Thyroid gland (tissue), 4 donors: ENCODE measurements around the gene HHIPL1. TPM values are rescaled to one million over a fixed set of nuclear protein-coding genes. Genes with fewer than 3 reads are reported as not detected.

Source experiments
- DNase-seq, 2 donors: peaks; one replicate each; pipeline ENCODE4 v3.0.0-alpha.2; 2019
- H3K27ac ChIP-seq, 3 donors: fragments of 200-600 bp; sonication (generic); 1 replicate in 2 of 3; 2 replicates in 1 of 3; pipeline ENCODE4 v1.5.1; 2016 to 2019; ENCODE audit warnings: mild to moderate bottlenecking in 1 of 3, moderate library complexity in 1 of 3
- H3K27me3 ChIP-seq: fragments of 200-600 bp; sonication (generic); one replicate; pipeline ENCODE4 v1.5.1; 2019
- H3K36me3 ChIP-seq, 2 donors: fragments of 200-600 bp; sonication (generic); one replicate each; pipeline ENCODE4 v1.5.1; 2016 to 2019
- H3K4me1 ChIP-seq, 2 donors: fragments of 200-600 bp; sonication (generic); one replicate each; pipeline ENCODE4 v1.5.1; 2017 to 2019
- H3K4me3 ChIP-seq, 3 donors: fragments of 200-600 bp; sonication (generic); replicated peaks in 1 of 3; 1 replicate in 2 of 3; 2 replicates in 1 of 3; pipeline ENCODE4 v1.5.1; 2016; ENCODE audit warnings: mild to moderate bottlenecking in 1 of 3
- H3K9me3 ChIP-seq: fragments of 200-600 bp; sonication (generic); one replicate; pipeline ENCODE4 v1.5.1; 2017
- CTCF ChIP-seq, 6 experiments: fragments of 200-600 bp in 3 of 6; fragments of 450-650 bp in 3 of 6; sonication (generic) in 3 of 6; IDR thresholded peaks; one replicate each; pipeline ENCODE4 v1.5.1; 2016 to 2019; ENCODE audit warnings: antibody characterized with exemption in 6 of 6, mild to moderate bottlenecking in 2 of 6, inconsistent platforms in 1 of 6, moderate library complexity in 1 of 6
- POLR2A ChIP-seq, 2 donors: fragments of 450-650 bp; IDR thresholded peaks; one replicate each; pipeline ENCODE4 v1.6.1; 2017; ENCODE audit warnings: antibody characterized with exemption in 2 of 2, mild to moderate bottlenecking in 2 of 2, moderate library complexity in 1 of 2
- WGBS, 2 donors: methylation state at CpG; one replicate each; pipeline ENCODE4 v1.1.5; 2017; 5-methylcytosine and 5-hydroxymethylcytosine counted together
- intact Hi-C: fragments of 100-400 bp; cut with DNase I; formaldehyde crosslinking; loops from one replicate; pipeline ENCODE4 v1.15.1; 2023
- total RNA-seq, 4 donors: library from RNA; depleted of rRNA; stranded (reverse); fragments of >200 nt; gene quantifications; one replicate each; pipeline ENCODE4 v1.2.3, GENCODE V29; 2016

HHIPL1 gene
- total RNA-seq, 4 donors from 2014 or later: 0.98 to 2.7 (median 1.1) TPM

GRCh38 chr14:99624024-99624423 is 20.9 kb upstream of the HHIPL1 start:
- no peaks in the 10 kb centered on the region for H3K27me3 ChIP-seq
- intact Hi-C loops: no loop called here
- 78 to 91% methylated on average over 6 of the region's 6 CpGs for WGBS, 2 donors
- no peak for DNase-seq
- no peaks in the 10 kb centered on the region for H3K36me3 ChIP-seq
- no peak for TF ChIP-seq CTCF (IDR thresholded peaks at IDR 0.05)
- TF ChIP-seq POLR2A (IDR thresholded peaks at IDR 0.05): no peak
- peaks cover 0 to 2% of the 10 kb centered on the region in 2 donors for H3K4me1 ChIP-seq
- no peak overlapping the region for H3K4me3 ChIP-seq
- no peaks in the 10 kb centered on the region for H3K9me3 ChIP-seq
- no peak overlapping the region for H3K27ac ChIP-seq

- intact Hi-C loops: no loop called here
- no peak overlapping the region for H3K27ac ChIP-seq
- 78 to 86% methylated on average over 8 to 9 of the region's 13 CpGs for WGBS, 2 donors
Measured at GRCh38 chr14:99624971-99625370, 20.0 kb upstream of the HHIPL1 start.

GRCh38 chr14:99625476-99625875 is 19.5 kb upstream of the HHIPL1 start:
- Histone ChIP-seq H3K36me3 (no peaks in the 10 kb centered on the region), H3K4me1 (peaks cover 0 to 3% of the 10 kb centered on the region in 2 donors), H3K4me3 (no peak overlapping the region), H3K27me3 (no peaks in the 10 kb centered on the region), H3K9me3 (no peaks in the 10 kb centered on the region), H3K27ac (no peak overlapping the region)
- intact Hi-C loops: no loop called here
- TF ChIP-seq POLR2A (IDR thresholded peaks at IDR 0.05) (no peak), CTCF (IDR thresholded peaks at IDR 0.05) (no peak)
- WGBS, 2 donors: 80 to 100% methylated on average over 1 to 3 of the region's 3 CpGs
- no peak for DNase-seq

More at GRCh38 chr14:99624971-99625370, 20.0 kb upstream of the HHIPL1 start:
- TF ChIP-seq POLR2A (IDR thresholded peaks at IDR 0.05) (no peak), CTCF (IDR thresholded peaks at IDR 0.05) (no peak)
- H3K9me3 ChIP-seq: no peaks in the 10 kb centered on the region
- no peaks in the 10 kb centered on the region for H3K36me3 ChIP-seq
- no peak for DNase-seq
- H3K4me3 ChIP-seq: no peak overlapping the region
- H3K27me3 ChIP-seq: no peaks in the 10 kb centered on the region
- H3K4me1 ChIP-seq: peaks cover 0 to 3% of the 10 kb centered on the region in 2 donors

GRCh38 chr14:99626041-99626648 is 18.8 kb upstream of the HHIPL1 start:
- TF ChIP-seq POLR2A (IDR thresholded peaks at IDR 0.05) (no peak), CTCF (IDR thresholded peaks at IDR 0.05) (no peak)
- intact Hi-C loops: no loop called here

GRCh38 chr14:99627100-99627499 is 17.8 kb upstream of the HHIPL1 start:
- intact Hi-C loops: no loop called here
- Histone ChIP-seq H3K4me1 (peaks cover 0 to 3% of the 10 kb centered on the region in 2 donors), H3K4me3 (no peak overlapping the region), H3K9me3 (no peaks in the 10 kb centered on the region), H3K27ac (no peak overlapping the region), H3K36me3 (no peaks in the 10 kb centered on the region), H3K27me3 (no peaks in the 10 kb centered on the region)
- no peak for DNase-seq
- TF ChIP-seq CTCF (IDR thresholded peaks at IDR 0.05): no peak
- no peak for TF ChIP-seq POLR2A (IDR thresholded peaks at IDR 0.05)
- WGBS, 2 donors: 78 to 82% methylated on average over 2 of the region's 2 CpGs

More at GRCh38 chr14:99626041-99626648, 18.8 kb upstream of the HHIPL1 start:
- no peak overlapping the region for H3K4me3 ChIP-seq
- DNase-seq: no peak
- H3K27me3 ChIP-seq: no peaks in the 10 kb centered on the region
- no peak overlapping the region for H3K27ac ChIP-seq
- H3K36me3 ChIP-seq: no peaks in the 10 kb centered on the region
- peaks cover 0 to 3% of the 10 kb centered on the region in 2 donors for H3K4me1 ChIP-seq
- 79 to 85% methylated on average over 8 to 11 of the region's 11 CpGs for WGBS, 2 donors
- H3K9me3 ChIP-seq: no peaks in the 10 kb centered on the region
